ENCODE measurements around the gene CCL22.

DNA sequence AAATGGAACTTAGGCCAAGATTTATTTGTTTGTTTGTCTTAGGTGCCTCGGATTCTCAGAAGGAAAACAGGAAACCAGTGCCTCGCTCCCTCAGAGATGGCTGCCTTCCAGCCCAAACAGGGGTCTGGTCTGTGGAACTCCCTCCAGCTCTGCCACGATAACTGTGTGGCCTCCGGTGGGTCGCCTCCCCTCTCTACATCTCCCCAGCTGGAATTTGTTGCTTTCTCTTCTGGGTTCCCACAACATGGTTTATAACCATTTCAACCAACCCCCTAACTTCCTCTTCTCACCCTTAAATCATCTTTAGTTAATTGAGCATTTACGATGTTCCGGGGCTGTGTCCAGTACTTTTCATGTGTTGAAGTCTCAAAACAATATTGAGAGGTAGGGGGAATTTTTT, 43.2 kb upstream of the CCL22 start:
- TF ChIP-seq CTCF (IDR thresholded peaks at IDR 0.05; ENCODE audit: borderline replicate concordance, extremely low read depth, low read length, poor library complexity, severe bottlenecking) (no peak), EZH2 (IDR thresholded peaks at IDR 0.05; ENCODE audit: borderline replicate concordance, low read depth, low read length, severe bottlenecking) (no peak)
